D721Med (cell line): ENCODE measurements around the gene NTRK2.

Experiments
- DNase-seq: peaks from one replicate; pipeline ENCODE4 v3.0.0; 2011; ENCODE audit warnings: low spot score; ENCODE audit not compliant: insufficient read length
- FAIRE-seq: peaks from 2 replicates; lab custom pipeline; 2011; peaks lifted over from hg19 to GRCh38; lab: Jason Lieb, UNC
- CTCF ChIP-seq: IDR thresholded peaks from 2 replicates; pipeline ENCODE4 v1.5.1; 2012; ENCODE audit warnings: mild to moderate bottlenecking, control low read depth; ENCODE audit not compliant: insufficient read depth; ENCODE audit errors: missing control alignments

NTRK2 gene

GRCh38 chr9:84849049-84849448 is 179.5 kb downstream of the NTRK2 start:
- FAIRE-seq (no peak), DNase-seq (no peak)
- no peak for TF ChIP-seq CTCF

- no peak for TF ChIP-seq CTCF
- DNase-seq (no peak), FAIRE-seq (no peak)
Measured at GRCh38 chr9:84850830-84851392, 181.4 kb downstream of the NTRK2 start.

- DNase-seq (no peak), FAIRE-seq (no peak)
- TF ChIP-seq CTCF = no peak
Measured at GRCh38 chr9:84851935-84852585, 182.5 kb downstream of the NTRK2 start.

- TF ChIP-seq CTCF = no peak
- FAIRE-seq = no peak
Measured at GRCh38 chr9:84852617-84853301, 183.2 kb downstream of the NTRK2 start.

GRCh38 chr9:84856181-84856632 is 186.7 kb downstream of the NTRK2 start:
- no peak for DNase-seq
- TF ChIP-seq CTCF = no peak
- FAIRE-seq = no peak

More at GRCh38 chr9:84852617-84853301, 183.2 kb downstream of the NTRK2 start:
- DNase-seq = no peak

GRCh38 chr9:84857211-84857610 is 187.7 kb downstream of the NTRK2 start:
- no peak for DNase-seq
- no peak for TF ChIP-seq CTCF
- no peak for FAIRE-seq

GRCh38 chr9:84858364-84858763 is 188.8 kb downstream of the NTRK2 start:
- TF ChIP-seq CTCF = no peak
- FAIRE-seq = no peak
- DNase-seq = no peak
